Sigmoid colon (tissue), 7 donors: ENCODE results near the gene SORCS2. TPM values are rescaled to one million over a fixed set of nuclear protein-coding genes. Genes with fewer than 3 reads are reported as not detected.

Experiments
- DNase-seq: peaks from one replicate; pipeline ENCODE4 v3.0.0-alpha.2; 2019
- H3K27ac ChIP-seq, 4 donors: fragments of 200-600 bp; sonication (generic); one replicate each; pipeline ENCODE4 v1.5.1; 2016 to 2019; ENCODE audit warnings: mild to moderate bottlenecking in 1 of 4
- H3K27me3 ChIP-seq, 3 donors: fragments of 200-600 bp; sonication (generic); one replicate each; pipeline ENCODE4 v1.5.1; 2019; ENCODE audit warnings: mild to moderate bottlenecking in 1 of 3
- H3K36me3 ChIP-seq, 4 donors: fragments of 200-600 bp; sonication (generic); one replicate each; pipeline ENCODE4 v1.5.1; 2016 to 2019
- H3K4me1 ChIP-seq, 4 donors: fragments of 200-600 bp; sonication (generic); one replicate each; pipeline ENCODE4 v1.5.1; 2017 to 2019
- H3K4me3 ChIP-seq, 4 donors: fragments of 200-600 bp; sonication (generic); one replicate each; pipeline ENCODE4 v1.5.1; 2017 to 2019; ENCODE audit warnings: mild to moderate bottlenecking in 2 of 4, moderate library complexity in 1 of 4
- H3K9me3 ChIP-seq, 4 donors: fragments of 200-600 bp in 3 of 4; sonication (generic) in 3 of 4; one replicate each; pipeline versions ENCODE4 v1.5.1 to v1.6.1; 2013 to 2019
- CTCF ChIP-seq, 4 experiments: fragments of 450-650 bp in 3 of 4; fragments of 200-600 bp in 1 of 4; IDR thresholded peaks; one replicate each; pipeline ENCODE4 v1.5.1; 2016 to 2019; ENCODE audit warnings: antibody characterized with exemption in 4 of 4, mild to moderate bottlenecking in 3 of 4, moderate library complexity in 2 of 4
- EP300 ChIP-seq, 4 donors: sonication (generic); formaldehyde crosslinking; IDR thresholded peaks; one replicate each; pipeline ENCODE4 v1.6.1; 2017; ENCODE audit warnings: antibody characterized with exemption in 4 of 4
- POLR2A ChIP-seq, 2 donors: fragments of 450-650 bp; IDR thresholded peaks; one replicate each; pipeline ENCODE4 v1.6.1; 2016; ENCODE audit warnings: antibody characterized with exemption in 2 of 2, mild to moderate bottlenecking in 2 of 2, moderate library complexity in 2 of 2
- POLR2AphosphoS5 ChIP-seq, 4 donors: sonication (generic); formaldehyde crosslinking; IDR thresholded peaks; one replicate each; pipeline ENCODE4 v1.6.1; 2017; ENCODE audit warnings: antibody characterized with exemption in 4 of 4
- WGBS, 2 donors: extraction: QIAGEN DNeasy Blood & Tissue Kit; methylation state at CpG; one replicate each; pipeline ENCODE4 v1.1.7; 2013; 5-methylcytosine and 5-hydroxymethylcytosine counted together
- intact Hi-C: fragments of 100-400 bp; cut with DNase I; formaldehyde crosslinking; loops from one replicate; pipeline ENCODE4 v1.15.1; 2023
- polyA plus RNA-seq, 3 donors: library from polyadenylated mRNA; stranded (reverse); fragments of 200-250 nt; gene quantifications; one replicate each; pipeline ENCODE4 v1.2.3, GENCODE V29; 2013
- total RNA-seq, 4 donors: library from RNA; depleted of rRNA; stranded (reverse); fragments of >200 nt; gene quantifications; one replicate each; pipeline ENCODE4 v1.1.0, GENCODE V29; 2016
- donor health status: healthy with polysubstance abuse.
- donor health status: Bipolar disorder and iron deficiency.
- donor health status: healthy.

Gene SORCS2
- total and polyA plus RNA-seq, 7 donors = 1.8 to 6.4 (median 3.9) TPM; not detected in 2

GRCh38 chr4:7247946-7248345 is 55.6 kb downstream of the SORCS2 start:
- DNase-seq = no peak
- no peaks in the 10 kb centered on the region for H3K27me3 ChIP-seq
- H3K4me1 ChIP-seq = peaks cover 0 to 49% (median 35%) of the 10 kb centered on the region in 4 donors
- H3K27ac ChIP-seq = no peak overlapping the region
- H3K36me3 ChIP-seq = no peaks in the 10 kb centered on the region
- intact Hi-C loops = loop anchor here (2.0 kb wide), 1 partner anchor 47 kb away; no protein-coding TSS in a partner anchor
- no peaks in the 10 kb centered on the region for H3K9me3 ChIP-seq
- 82 to 87% methylated on average over 12 of the region's 12 CpGs for WGBS, 2 donors
- TF ChIP-seq POLR2A (IDR thresholded peaks at IDR 0.05) (no peak), EP300 (IDR thresholded peaks at IDR 0.05) (no peak), POLR2AphosphoS5 (IDR thresholded peaks at IDR 0.05) (no peak), CTCF (IDR thresholded peaks at IDR 0.05) (no peak)
- no peak overlapping the region for H3K4me3 ChIP-seq

GRCh38 chr4:7248857-7249256 is 56.5 kb downstream of the SORCS2 start:
- H3K4me1 ChIP-seq = peaks cover 0 to 40% (median 29%) of the 10 kb centered on the region in 4 donors
- no peaks in the 10 kb centered on the region for H3K36me3 ChIP-seq
- intact Hi-C loops = loop anchor here (2.0 kb wide), 1 partner anchor 46 kb away; no protein-coding TSS in a partner anchor
- no peaks in the 10 kb centered on the region for H3K27me3 ChIP-seq
- DNase-seq = no peak
- no peak overlapping the region for H3K4me3 ChIP-seq
- H3K27ac ChIP-seq = peak overlapping the region in 1 of 4 donors; percentile 82
- TF ChIP-seq POLR2AphosphoS5 (IDR thresholded peaks at IDR 0.05) (no peak), CTCF (IDR thresholded peaks at IDR 0.05) (no peak), EP300 (IDR thresholded peaks at IDR 0.05) (no peak), POLR2A (IDR thresholded peaks at IDR 0.05) (no peak)
- H3K9me3 ChIP-seq = no peaks in the 10 kb centered on the region
- WGBS, 2 donors = 96 to 98% methylated on average over 1 of the region's 1 CpG

- intact Hi-C loops = loop anchor here (2.0 to 5.0 kb wide), 2 partner anchors 45 to 59 kb away; partner anchors contain the start of gene SORCS2
- H3K27me3 ChIP-seq = no peaks in the 10 kb centered on the region
- no peaks in the 10 kb centered on the region for H3K36me3 ChIP-seq
- peaks cover 0 to 37% (median 24%) of the 10 kb centered on the region in 4 donors for H3K4me1 ChIP-seq
- TF ChIP-seq CTCF (IDR thresholded peaks at IDR 0.05) (no peak), POLR2AphosphoS5 (IDR thresholded peaks at IDR 0.05) (peak in 2 of 4 donors; percentile 16 to 18), EP300 (IDR thresholded peaks at IDR 0.05) (no peak), POLR2A (IDR thresholded peaks at IDR 0.05) (no peak)
- DNase-seq = no peak
- H3K9me3 ChIP-seq = no peaks in the 10 kb centered on the region
- 65 to 70% methylated on average over 5 of the region's 5 CpGs for WGBS, 2 donors
- no peak overlapping the region for H3K4me3 ChIP-seq
- H3K27ac ChIP-seq = peak overlapping the region in 3 of 4 donors; percentile 55 to 82 (median 76)
Observed at GRCh38 chr4:7251321-7251720, 59.0 kb downstream of the SORCS2 start.

- no peak for DNase-seq
- intact Hi-C loops = loop anchor here (5.0 kb wide), 1 partner anchor 60 kb away; the partner anchor contains the start of gene SORCS2
- H3K36me3 ChIP-seq = no peaks in the 10 kb centered on the region
- H3K4me3 ChIP-seq = no peak overlapping the region
- H3K27ac ChIP-seq = no peak overlapping the region
- H3K4me1 ChIP-seq = peaks cover 0 to 44% (median 31%) of the 10 kb centered on the region in 4 donors
- no peak for TF ChIP-seq POLR2A (IDR thresholded peaks at IDR 0.05)
- TF ChIP-seq EP300 (IDR thresholded peaks at IDR 0.05) = no peak
- TF ChIP-seq POLR2AphosphoS5 (IDR thresholded peaks at IDR 0.05) = no peak
- TF ChIP-seq CTCF (IDR thresholded peaks at IDR 0.05) = no peak
- H3K27me3 ChIP-seq = no peaks in the 10 kb centered on the region
- WGBS, 2 donors = 54 to 62% methylated on average over 7 of the region's 7 CpGs
- H3K9me3 ChIP-seq = no peaks in the 10 kb centered on the region
Observed at GRCh38 chr4:7252051-7252450, 59.7 kb downstream of the SORCS2 start.
